Measurements from ENCODE around the gene TTBK2.

- TF ChIP-seq CTCF (IDR thresholded peaks at IDR 0.05; ENCODE audit: low read depth, low read length, missing input control) (no peak), YY1 (IDR thresholded peaks at IDR 0.05) (no peak)
These were observed 137.9 kb downstream of the TTBK2 start for GRCh38 chr15:42782716-42783115.

All from liver (tissue), 2 donors.